HG03520 (cell line): ENCODE results near the gene ZBTB33.

ENCODE experiments used
- ATAC-seq: cut with Tn5 transposase; IDR thresholded peaks from one replicate; pipeline ENCODE4 v1.9.1; 2021; ENCODE audit warnings: mild to moderate bottlenecking, moderate library complexity; ENCODE audit not compliant: unreplicated experiment

ZBTB33 gene

GRCh38 chrX:120304256-120304655 is 53.6 kb downstream of the ZBTB33 start:
- no peak for ATAC-seq

DNA sequence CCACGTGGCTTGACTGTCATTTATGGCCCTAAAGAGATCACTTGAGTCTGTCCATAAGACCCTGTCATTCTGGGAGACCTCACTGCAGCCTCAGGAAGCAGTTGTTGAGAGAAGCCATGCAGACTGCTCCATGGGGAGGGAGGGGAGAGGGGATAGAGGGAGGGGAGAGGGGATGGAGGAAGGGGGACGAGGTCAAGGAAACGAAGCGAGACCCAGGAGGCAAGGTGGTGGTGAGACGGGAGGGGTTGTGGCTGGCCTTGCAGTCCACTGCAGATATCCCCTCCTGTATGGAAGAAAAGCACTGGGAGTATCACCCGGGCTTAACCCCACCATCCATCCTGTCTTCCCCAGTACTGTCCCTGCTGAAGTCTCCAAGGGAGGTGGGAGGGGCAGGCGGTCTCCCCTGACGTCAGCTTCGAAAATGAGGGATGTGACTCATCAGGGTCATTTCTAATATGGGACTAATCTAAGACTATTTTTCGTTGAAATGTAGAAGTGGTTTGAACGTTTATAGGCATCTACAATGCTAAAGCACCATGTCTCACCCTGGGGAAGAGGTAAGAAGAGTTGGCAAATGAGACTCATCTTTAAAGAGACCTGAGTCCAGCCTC is 55.0 kb downstream of the ZBTB33 start:
- no peak for ATAC-seq

DNA sequence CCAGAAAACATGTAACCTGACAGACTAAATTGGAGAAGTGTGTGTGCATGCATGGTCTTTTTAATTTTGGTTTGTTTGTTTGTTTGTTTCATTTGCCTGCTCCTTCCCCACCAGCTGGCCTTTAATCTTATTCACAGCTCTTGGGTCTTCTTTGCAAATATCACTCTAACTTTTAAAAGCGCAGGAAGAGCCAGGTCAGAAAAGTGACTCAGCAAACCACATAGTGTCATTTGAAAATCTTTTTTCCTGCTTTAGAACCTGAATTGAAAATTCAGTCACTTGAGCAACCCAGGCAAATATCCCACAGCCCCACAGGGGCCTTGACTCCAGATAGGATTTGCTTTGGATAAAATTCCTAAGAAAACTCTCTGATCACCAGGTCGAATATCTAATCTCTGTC is 56.0 kb downstream of the ZBTB33 start:
- ATAC-seq = no peak
